Neural progenitor cell (in vitro differentiated cells): Measurements from ENCODE around the gene LRPAP1.

Source experiments
- CTCF ChIP-seq: fragments of 200-600 bp; sonication (generic); IDR thresholded peaks from 2 replicates; pipeline ENCODE4 v1.5.1; 2017; ENCODE audit warnings: antibody characterized with exemption, mild to moderate bottlenecking
- EZH2 ChIP-seq: fragments of 200-600 bp; sonication (generic); IDR thresholded peaks from 2 replicates; pipeline ENCODE4 v1.6.1; 2017; ENCODE audit warnings: antibody characterized with exemption, mild to moderate bottlenecking, moderate library complexity
- EZH2phosphoT487 ChIP-seq: fragments of 200-600 bp; sonication (generic); IDR thresholded peaks from 2 replicates; pipeline ENCODE4 v1.6.1; 2017; ENCODE audit warnings: antibody characterized with exemption

- no peak for TF ChIP-seq CTCF
- no peak for TF ChIP-seq EZH2
- TF ChIP-seq EZH2phosphoT487, result no peak
Observed at GRCh38 chr4:3464911-3465697, 67.1 kb downstream of the LRPAP1 start.
